ENCODE data around the gene RAB11FIP4. TPM values are rescaled to one million over a fixed set of nuclear protein-coding genes. Genes with fewer than 3 reads are reported as not detected.

RAB11FIP4 gene
- total RNA-seq, 1 experiment from 2014 or later = 2.8 TPM

- Mint-ChIP-seq H3K9me3 (ENCODE audit: unreplicated experiment) (no peaks in the 10 kb centered on the region), H3K27me3 (ENCODE audit: insufficient read depth, unreplicated experiment) (no peaks in the 10 kb centered on the region), H3K4me3 (ENCODE audit: unreplicated experiment) (no peak overlapping the region), H3K27ac (ENCODE audit: low read depth, unreplicated experiment) (no peak overlapping the region), H3K4me1 (ENCODE audit: insufficient read depth, unreplicated experiment) (peaks cover 4% of the 10 kb centered on the region), H3K36me3 (ENCODE audit: insufficient read depth, unreplicated experiment) (no peaks in the 10 kb centered on the region)
- intact Hi-C loops (cut with micrococcal nuclease) = no loop called here
- no peak for TF ChIP-seq CTCF (IDR thresholded peaks at IDR 0.05; ENCODE audit: unreplicated experiment)
- no peak for DNase-seq (ENCODE audit: unreplicated experiment)
- CTCF ChIA-PET = interaction anchor here (1.0 to 2.2 kb wide), 3 partner anchors 9 to 107 kb away, joined by 3 to 6 read pairs (median 3); no protein-coding TSS in a partner anchor
- POLR2A ChIA-PET = interaction anchor here (0.7 to 1.0 kb wide), 3 partner anchors 9 to 423 kb away, joined by 3 to 4 read pairs (median 3); no protein-coding TSS in a partner anchor
- BruUV-seq (replicated peaks) = no TSS peak
These were observed 152.7 kb downstream of the RAB11FIP4 start for GRCh38 chr17:31544186-31544585.

- intact Hi-C loops (cut with micrococcal nuclease) = no loop called here
- CTCF ChIA-PET = interaction anchor here (0.7 to 1.1 kb wide), 3 partner anchors 12 to 303 kb away, joined by 4 to 6 read pairs (median 4); no protein-coding TSS in a partner anchor
- POLR2A ChIA-PET = no interaction called here
- Mint-ChIP-seq H3K27ac (ENCODE audit: low read depth, unreplicated experiment) (no peak overlapping the region), H3K4me3 (ENCODE audit: unreplicated experiment) (no peak overlapping the region), H3K4me1 (ENCODE audit: insufficient read depth, unreplicated experiment) (peaks cover 12% of the 10 kb centered on the region), H3K27me3 (ENCODE audit: insufficient read depth, unreplicated experiment) (no peaks in the 10 kb centered on the region), H3K9me3 (ENCODE audit: unreplicated experiment) (no peaks in the 10 kb centered on the region), H3K36me3 (ENCODE audit: insufficient read depth, unreplicated experiment) (no peaks in the 10 kb centered on the region)
- no TSS peak for BruUV-seq (replicated peaks)
- no peak for DNase-seq (ENCODE audit: unreplicated experiment)
- no peak for TF ChIP-seq CTCF (IDR thresholded peaks at IDR 0.05; ENCODE audit: unreplicated experiment)
These were observed 155.2 kb downstream of the RAB11FIP4 start for GRCh38 chr17:31546650-31547049.

- Mint-ChIP-seq H3K36me3 (ENCODE audit: insufficient read depth, unreplicated experiment) (no peaks in the 10 kb centered on the region), H3K4me3 (ENCODE audit: unreplicated experiment) (peak overlapping the region; percentile 84), H3K9me3 (ENCODE audit: unreplicated experiment) (no peaks in the 10 kb centered on the region), H3K4me1 (ENCODE audit: insufficient read depth, unreplicated experiment) (peaks cover 17% of the 10 kb centered on the region), H3K27ac (ENCODE audit: low read depth, unreplicated experiment) (peak overlapping the region; percentile 32), H3K27me3 (ENCODE audit: insufficient read depth, unreplicated experiment) (no peaks in the 10 kb centered on the region)
- TSS peak; percentile 68 for BruUV-seq (replicated peaks)
- DNase-seq (ENCODE audit: unreplicated experiment) = no peak
- TF ChIP-seq CTCF (IDR thresholded peaks at IDR 0.05; ENCODE audit: unreplicated experiment) = no peak
- ChIA-PET POLR2A (interaction anchor here (0.6 to 1.3 kb wide), 6 partner anchors 15 to 310 kb away, joined by 3 to 7 read pairs (median 4); partner anchors contain the start of gene COPRS), CTCF (interaction anchor here (0.9 kb wide), 1 partner anchor 66 kb away, joined by 4 read pairs; no protein-coding TSS in a partner anchor)
- intact Hi-C loops (cut with micrococcal nuclease) = no loop called here
These were observed 157.2 kb downstream of the RAB11FIP4 start for GRCh38 chr17:31548709-31549108.

- peak overlapping the region; percentile 84 for H3K4me3 Mint-ChIP-seq (ENCODE audit: unreplicated experiment)
- peaks cover 17% of the 10 kb centered on the region for H3K4me1 Mint-ChIP-seq (ENCODE audit: insufficient read depth, unreplicated experiment)
- intact Hi-C loops (cut with micrococcal nuclease) = no loop called here
- H3K36me3 Mint-ChIP-seq (ENCODE audit: insufficient read depth, unreplicated experiment) = no peaks in the 10 kb centered on the region
- no peaks in the 10 kb centered on the region for H3K9me3 Mint-ChIP-seq (ENCODE audit: unreplicated experiment)
- POLR2A ChIA-PET = interaction anchor here (0.6 to 1.6 kb wide), 12 partner anchors 8 to 1974 kb away, joined by 3 to 7 read pairs (median 4); partner anchors contain the start of gene COPRS
- DNase-seq (ENCODE audit: unreplicated experiment) = peak; percentile 26
- H3K27ac Mint-ChIP-seq (ENCODE audit: low read depth, unreplicated experiment) = peak overlapping the region; percentile 32
- BruUV-seq (replicated peaks) = no TSS peak
- CTCF ChIA-PET = interaction anchor here (0.9 kb wide), 1 partner anchor 67 kb away, joined by 4 read pairs; no protein-coding TSS in a partner anchor
- no peak for TF ChIP-seq CTCF (IDR thresholded peaks at IDR 0.05; ENCODE audit: unreplicated experiment)
- no peaks in the 10 kb centered on the region for H3K27me3 Mint-ChIP-seq (ENCODE audit: insufficient read depth, unreplicated experiment)
These were observed 157.6 kb downstream of the RAB11FIP4 start for GRCh38 chr17:31549121-31549524.

Measured in MCF 10A (cell line).